KMS-11 (cell line): ENCODE data around the gene MYH15.

Experiments used
- H2AFZ ChIP-seq: fragments of 200-600 bp; sonication (generic); 2 replicates; pipeline ENCODE4 v1.6.1; 2016; ENCODE audit warnings: antibody characterized with exemption, mixed run types, low read depth
- H3K27ac ChIP-seq: fragments of 200-600 bp; sonication (generic); 2 replicates; pipeline ENCODE4 v1.6.1; 2016; ENCODE audit warnings: mild to moderate bottlenecking, mixed run types
- H3K27me3 ChIP-seq: fragments of 200-600 bp; sonication (generic); 2 replicates; pipeline ENCODE4 v1.6.1; 2017; ENCODE audit warnings: mild to moderate bottlenecking, low read depth, mixed run types, moderate library complexity; ENCODE audit not compliant: insufficient read depth
- H3K36me3 ChIP-seq: fragments of 200-600 bp; sonication (generic); 2 replicates; pipeline ENCODE4 v1.6.1; 2017; ENCODE audit warnings: mild to moderate bottlenecking, mixed run types; ENCODE audit not compliant: insufficient read depth
- H3K4me1 ChIP-seq: fragments of 200-600 bp; sonication (generic); 2 replicates; pipeline ENCODE4 v1.6.1; 2016; ENCODE audit warnings: mild to moderate bottlenecking, low read depth, mixed run types; ENCODE audit not compliant: poor library complexity, severe bottlenecking
- H3K4me2 ChIP-seq: fragments of 200-600 bp; sonication (generic); 2 replicates; pipeline ENCODE4 v1.7.0; 2016; ENCODE audit warnings: mild to moderate bottlenecking, mixed run types
- H3K4me3 ChIP-seq: fragments of 200-600 bp; sonication (generic); IDR thresholded peaks from 2 replicates; pipeline ENCODE4 v1.6.1; 2017; ENCODE audit warnings: low read depth, low read length, mixed read lengths; ENCODE audit not compliant: insufficient read depth
- H3K79me2 ChIP-seq: fragments of 200-600 bp; sonication (generic); 2 replicates; pipeline ENCODE4 v1.6.1; 2016; ENCODE audit warnings: low read depth, mixed run types; ENCODE audit not compliant: insufficient read depth
- H3K9ac ChIP-seq: fragments of 200-600 bp; sonication (generic); 2 replicates; pipeline ENCODE4 v1.6.1; 2016; ENCODE audit warnings: mild to moderate bottlenecking, mixed run types
- H4K20me1 ChIP-seq: fragments of 200-600 bp; sonication (generic); 2 replicates; pipeline ENCODE4 v1.6.1; 2016; ENCODE audit warnings: mild to moderate bottlenecking, mixed run types; ENCODE audit not compliant: insufficient read depth
- TF ChIP-seq, protein P1 (sequence below): fragments of 200-600 bp; sonication (generic); conservative IDR thresholded peaks from 2 replicates; pipeline ENCODE4 v1.6.1; 2017; ENCODE audit warnings: low read depth, mild to moderate bottlenecking, antibody characterized with exemption, low read length, moderate library complexity, mixed read lengths

Gene MYH15

GRCh38 chr3:108334701-108335100, 175.7 kb downstream of the MYH15 start:
- Histone ChIP-seq H3K9ac (no peak overlapping the region), H3K36me3 (no peaks in the 10 kb centered on the region), H4K20me1 (no peaks in the 10 kb centered on the region), H3K27ac (no peak overlapping the region), H3K4me3 (no peak overlapping the region), H3K4me2 (no peak overlapping the region), H3K79me2 (no peaks in the 10 kb centered on the region), H3K4me1 (no peaks in the 10 kb centered on the region), H2AFZ (no peak overlapping the region), H3K27me3 (no peaks in the 10 kb centered on the region)
- TF ChIP-seq, protein P1, sequence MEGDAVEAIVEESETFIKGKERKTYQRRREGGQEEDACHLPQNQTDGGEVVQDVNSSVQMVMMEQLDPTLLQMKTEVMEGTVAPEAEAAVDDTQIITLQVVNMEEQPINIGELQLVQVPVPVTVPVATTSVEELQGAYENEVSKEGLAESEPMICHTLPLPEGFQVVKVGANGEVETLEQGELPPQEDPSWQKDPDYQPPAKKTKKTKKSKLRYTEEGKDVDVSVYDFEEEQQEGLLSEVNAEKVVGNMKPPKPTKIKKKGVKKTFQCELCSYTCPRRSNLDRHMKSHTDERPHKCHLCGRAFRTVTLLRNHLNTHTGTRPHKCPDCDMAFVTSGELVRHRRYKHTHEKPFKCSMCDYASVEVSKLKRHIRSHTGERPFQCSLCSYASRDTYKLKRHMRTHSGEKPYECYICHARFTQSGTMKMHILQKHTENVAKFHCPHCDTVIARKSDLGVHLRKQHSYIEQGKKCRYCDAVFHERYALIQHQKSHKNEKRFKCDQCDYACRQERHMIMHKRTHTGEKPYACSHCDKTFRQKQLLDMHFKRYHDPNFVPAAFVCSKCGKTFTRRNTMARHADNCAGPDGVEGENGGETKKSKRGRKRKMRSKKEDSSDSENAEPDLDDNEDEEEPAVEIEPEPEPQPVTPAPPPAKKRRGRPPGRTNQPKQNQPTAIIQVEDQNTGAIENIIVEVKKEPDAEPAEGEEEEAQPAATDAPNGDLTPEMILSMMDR = no peak

GRCh38 chr3:108333961-108334360, 176.4 kb downstream of the MYH15 start:
- no peak overlapping the region for H3K4me2 ChIP-seq
- no peak overlapping the region for H3K9ac ChIP-seq

DNA sequence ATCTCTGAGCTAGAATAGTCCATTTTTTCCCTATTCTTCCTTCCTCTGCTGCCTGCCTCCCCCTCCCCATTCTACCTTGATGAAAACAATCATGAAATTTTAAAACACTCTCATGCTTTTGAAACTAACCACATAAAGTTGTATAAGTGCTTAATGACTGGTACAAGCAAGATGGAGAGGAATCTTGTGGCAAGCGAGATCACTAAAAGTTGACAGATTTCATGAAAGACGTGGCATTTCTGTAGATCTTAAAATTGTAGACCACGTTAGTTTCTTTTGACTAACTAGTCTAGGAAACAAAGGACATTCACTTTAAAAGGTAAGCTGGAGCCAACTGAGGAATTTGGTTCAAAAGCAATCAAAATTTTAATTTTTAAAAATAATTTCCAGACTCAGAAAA, 178.6 kb downstream of the MYH15 start:
- Histone ChIP-seq H3K9ac (no peak overlapping the region), H4K20me1 (no peaks in the 10 kb centered on the region), H3K27ac (no peak overlapping the region), H2AFZ (no peak overlapping the region), H3K4me3 (no peak overlapping the region), H3K27me3 (no peaks in the 10 kb centered on the region), H3K79me2 (no peaks in the 10 kb centered on the region), H3K4me2 (no peak overlapping the region), H3K36me3 (no peaks in the 10 kb centered on the region), H3K4me1 (no peaks in the 10 kb centered on the region)
- TF ChIP-seq, protein P1 = no peak

More at GRCh38 chr3:108333961-108334360, 176.4 kb downstream of the MYH15 start:
- TF ChIP-seq, protein P1 = no peak
- Histone ChIP-seq H3K79me2 (no peaks in the 10 kb centered on the region), H3K4me1 (no peaks in the 10 kb centered on the region), H3K27me3 (no peaks in the 10 kb centered on the region), H3K27ac (no peak overlapping the region), H4K20me1 (no peaks in the 10 kb centered on the region), H3K4me3 (no peak overlapping the region), H2AFZ (no peak overlapping the region), H3K36me3 (no peaks in the 10 kb centered on the region)
